Endothelial cell of umbilical vein (primary cell): ENCODE data around the gene PEMT. TPM values are rescaled to one million over a fixed set of nuclear protein-coding genes. Genes with fewer than 3 reads are reported as not detected.

ENCODE experiments used
- BruUV-seq: library from RNA; stranded (reverse); fragments of 400-500 nt; replicated peaks from 2 replicates; lab custom pipeline; 2021; lab: Mats Ljungman, UMichigan
- CTCF ChIA-PET: fragments of 300-600, 350-600 bp; sonication (Branson Sonifier 250); formaldehyde crosslinking; loops from one replicate; lab custom pipeline; 2021; ENCODE audit warnings: antibody characterized with exemption, inconsistent platforms; lab: Charles Lee
- POLR2A ChIA-PET: fragments of 300-600, 350-600 bp; sonication (Branson Sonifier 250); formaldehyde crosslinking; loops from one replicate; lab custom pipeline; 2021; ENCODE audit warnings: antibody characterized with exemption, inconsistent platforms; lab: Charles Lee
- DNase-seq: peaks from one replicate; pipeline ENCODE4 v3.0.0-alpha.2; 2011; ENCODE audit warnings: low read depth, low spot score
- FAIRE-seq: peaks from 2 replicates; lab custom pipeline; 2011; peaks lifted over from hg19 to GRCh38; lab: Jason Lieb, UNC
- H2AFZ ChIP-seq: 2 replicates; pipeline ENCODE4 v1.6.0; 2012; ENCODE audit warnings: low read depth, low read length, control low read depth, inconsistent platforms
- H3K27ac ChIP-seq: 2 replicates; pipeline ENCODE4 v1.5.1; 2011; ENCODE audit warnings: low read depth, mild to moderate bottlenecking, control low read depth, low read length, moderate library complexity; ENCODE audit not compliant: insufficient read depth
- H3K27me3 ChIP-seq, 2 experiments: 2 replicates each; pipeline versions ENCODE4 v1.6.0 to v1.6.1; 2011; ENCODE audit warnings: low read length in 2 of 2, mixed read lengths in 1 of 2; ENCODE audit not compliant: control insufficient read depth in 2 of 2, insufficient read depth in 2 of 2
- H3K36me3 ChIP-seq, 2 experiments: 2 replicates in 1 of 2; 3 replicates in 1 of 2; pipeline ENCODE4 v1.5.1; 2011; ENCODE audit warnings: low read length in 2 of 2, mild to moderate bottlenecking in 1 of 2, moderate library complexity in 1 of 2; ENCODE audit not compliant: control insufficient read depth in 2 of 2, insufficient read depth in 2 of 2; ENCODE audit errors: extremely low read depth in 1 of 2
- H3K4me1 ChIP-seq: 3 replicates; pipeline ENCODE4 v1.5.1; 2011; ENCODE audit warnings: mild to moderate bottlenecking, low read length; ENCODE audit not compliant: control insufficient read depth, insufficient read depth; ENCODE audit errors: extremely low read depth
- H3K4me2 ChIP-seq: 2 replicates; pipeline ENCODE4 v1.6.1; 2011; ENCODE audit warnings: low read length, control low read depth, mixed read lengths; ENCODE audit not compliant: insufficient read depth
- H3K4me3 ChIP-seq, 3 experiments: fragments of 200-600 bp in 1 of 3; sonication (generic), shearing (Covaris generic) in 1 of 3; replicated peaks in 1 of 3; 2 replicates each; pipeline ENCODE4 v1.5.1; 2011 to 2016; ENCODE audit warnings: control low read depth in 3 of 3, low read length in 3 of 3, mild to moderate bottlenecking in 2 of 3, inconsistent platforms in 1 of 3, low read depth in 1 of 3, moderate library complexity in 1 of 3; ENCODE audit not compliant: insufficient read depth in 1 of 3
- H3K79me2 ChIP-seq: 2 replicates; pipeline ENCODE4 v1.6.0; 2012; ENCODE audit warnings: low read length, inconsistent platforms; ENCODE audit not compliant: control insufficient read depth, insufficient read depth
- H3K9ac ChIP-seq: replicated peaks from 2 replicates; pipeline ENCODE3; 2011; ENCODE audit warnings: low read length, control low read depth; ENCODE audit not compliant: insufficient read depth; ENCODE audit errors: extremely low read depth
- H3K9me1 ChIP-seq: replicated peaks from 3 replicates; pipeline ENCODE4 v1.6.0; 2011; ENCODE audit warnings: mild to moderate bottlenecking, low read length; ENCODE audit not compliant: control insufficient read depth, insufficient read depth; ENCODE audit errors: extremely low read depth
- H3K9me3 ChIP-seq: replicated peaks from 2 replicates; pipeline ENCODE4 v1.5.1; 2012; ENCODE audit warnings: low read length, inconsistent platforms; ENCODE audit not compliant: control insufficient read depth, insufficient read depth
- H4K20me1 ChIP-seq: replicated peaks from 2 replicates; pipeline ENCODE3; 2011; ENCODE audit warnings: mild to moderate bottlenecking, low read length; ENCODE audit not compliant: control insufficient read depth, insufficient read depth; ENCODE audit errors: extremely low read depth
- CTCF ChIP-seq, 2 donors: IDR thresholded peaks; 1 replicate in 1 of 2; 2 replicates in 1 of 2; pipeline ENCODE4 v1.5.1; 2011; ENCODE audit warnings: low read length in 2 of 2, mild to moderate bottlenecking in 2 of 2, moderate library complexity in 2 of 2, control low read depth in 1 of 2, inconsistent platforms in 1 of 2, low read depth in 1 of 2; ENCODE audit not compliant: insufficient read depth in 1 of 2; ENCODE audit errors: extremely low read depth in 1 of 2
- EZH2 ChIP-seq: IDR thresholded peaks from 2 replicates; pipeline ENCODE4 v1.6.1; 2012; ENCODE audit warnings: borderline replicate concordance, low read depth, mild to moderate bottlenecking, moderate library complexity, low read length, inconsistent platforms; ENCODE audit not compliant: severe bottlenecking
- FOS ChIP-seq: IDR thresholded peaks from 2 replicates; pipeline ENCODE4 v1.6.1; 2011; ENCODE audit warnings: mild to moderate bottlenecking, low read length, moderate library complexity, borderline replicate concordance; ENCODE audit not compliant: insufficient read depth
- GATA2 ChIP-seq: IDR thresholded peaks from 2 replicates; pipeline ENCODE4 v1.7.0; 2011; ENCODE audit warnings: low read depth, mild to moderate bottlenecking, moderate library complexity, mixed read lengths, low read length; ENCODE audit not compliant: insufficient read length, insufficient read depth
- JUN ChIP-seq: IDR thresholded peaks from 2 replicates; pipeline ENCODE4 v1.6.1; 2011; ENCODE audit warnings: borderline replicate concordance, low read depth; ENCODE audit not compliant: insufficient read length, insufficient read depth
- MAX ChIP-seq: IDR thresholded peaks from 2 replicates; pipeline ENCODE4 v1.6.1; 2011; ENCODE audit not compliant: insufficient read depth, insufficient read length
- MYC ChIP-seq: IDR thresholded peaks from one replicate; pipeline ENCODE4 v1.6.1; 2011; ENCODE audit warnings: mild to moderate bottlenecking, low read depth, low read length
- POLR2A ChIP-seq: IDR thresholded peaks from 2 replicates; pipeline ENCODE4 v1.6.1; 2012; ENCODE audit warnings: low read depth, mild to moderate bottlenecking, control low read depth, low read length
- POLR2AphosphoS5 ChIP-seq: IDR thresholded peaks from 2 replicates; pipeline ENCODE4 v1.6.1; 2012; ENCODE audit warnings: low read depth, mild to moderate bottlenecking, control low read depth, low read length, moderate library complexity; ENCODE audit not compliant: insufficient read depth
- dilution Hi-C: fragments of 300-500 bp; cut with MboI; formaldehyde crosslinking; loops from one replicate; pipeline ENCODE4 v1.15.0; 2019; ENCODE audit warnings: low sequenced_read_pairs; ENCODE audit not compliant: extremely low pct_ligation_motif_present
- intact Hi-C: fragments of 100-400 bp; cut with micrococcal nuclease; formaldehyde crosslinking; loops from one replicate; pipeline ENCODE4 v1.10.0; 2022
- polyA plus RNA-seq, 4 experiments: library from polyadenylated mRNA; depleted of rRNA in 3 of 4; stranded (reverse) in 3 of 4; unstranded in 1 of 4; fragments of >200 nt; gene quantifications; 2 replicates each; pipeline versions ENCODE4 v1.2.1 to v1.2.3, GENCODE V29; 2011 to 2012; ENCODE audit warnings: missing spikeins in 1 of 4
- total RNA-seq: library from RNA; stranded (reverse); gene quantifications from 2 replicates; pipeline ENCODE4 v1.2.3, GENCODE V29; 2021

Gene PEMT
- total and polyA plus RNA-seq, 2 donors (not counting 3 experiments of a cell fraction or from before 2014, with no cell fraction given) = 35.1 to 58.4 TPM

GRCh38 chr17:17474341-17474740 is 117.2 kb downstream of the PEMT start:
- Histone ChIP-seq H2AFZ (no peak overlapping the region), H3K9me3 (no peaks in the 10 kb centered on the region), H3K4me3 (no peak overlapping the region), H3K36me3 (no peaks in the 10 kb centered on the region), H3K79me2 (peaks cover 23% of the 10 kb centered on the region), H3K27ac (no peak overlapping the region), H3K9ac (no peak overlapping the region), H3K4me1 (peaks cover 10% of the 10 kb centered on the region), H3K4me2 (no peak overlapping the region), H4K20me1 (no peaks in the 10 kb centered on the region), H3K27me3 (peaks cover 24 to 27% of the 10 kb centered on the region in 2 experiments), H3K9me1 (no peaks in the 10 kb centered on the region)
- dilution Hi-C loops = no loop called here
- POLR2A ChIA-PET = no interaction called here
- no TSS peak for BruUV-seq
- TF ChIP-seq POLR2AphosphoS5 (no peak), CTCF (IDR thresholded peaks at IDR 0.05; ENCODE audit: extremely low read depth in 1 of 2, insufficient read depth in 1 of 2, low read depth in 1 of 2, low read length in 2 of 2) (no peak), POLR2A (no peak), JUN (no peak), EZH2 (no peak), MYC (no peak), FOS (no peak), MAX (no peak), GATA2 (no peak)
- CTCF ChIA-PET = interaction anchor here (1.7 kb wide), 1 partner anchor 22 kb away, joined by 6 read pairs; the partner anchor contains the start of gene RASD1
- DNase-seq (no peak), FAIRE-seq (no peak)
- intact Hi-C loops = no loop called here
